HepG2 (cell line): ENCODE measurements around the gene ARHGEF12. TPM values are rescaled to one million over a fixed set of nuclear protein-coding genes. Genes with fewer than 3 reads are reported as not detected.
A peak's percentile ranks its signal among the peaks of the same experiment; 100 is the strongest.

Experiments
- ATAC-seq: fragments of 200-7000 bp; cut with Tn5 transposase; 3 replicates; pipeline ENCODE4 v1.9.1; 2020; ENCODE audit warnings: mild to moderate bottlenecking, moderate library complexity
- BruUV-seq: library from RNA; stranded (reverse); fragments of 400-500 nt; replicated peaks from 2 replicates; lab custom pipeline; 2021; lab: Mats Ljungman, UMichigan
- CTCF ChIA-PET: fragments of 300-600 bp; formaldehyde crosslinking; extraction: SDS; loops from one replicate; lab custom pipeline; 2021; ENCODE audit warnings: low total read pairs, inconsistent platforms, low intra/inter-chr PET ratio; lab: Yijun Ruan, JAX
- POLR2A ChIA-PET: fragments of 350-600 bp; sonication (Branson Sonifier 250); formaldehyde crosslinking; loops from one replicate; lab custom pipeline; 2020; ENCODE audit warnings: antibody characterized with exemption, inconsistent platforms; lab: Yijun Ruan, JAX
- DNase-seq: peaks from one replicate; pipeline ENCODE4 v3.0.0-alpha.2; 2015; ENCODE audit warnings: low spot score
- FAIRE-seq: peaks from 3 replicates; lab custom pipeline; 2011; peaks lifted over from hg19 to GRCh38; lab: Jason Lieb, UNC
- H2AFZ ChIP-seq: one replicate; pipeline ENCODE4 v1.6.1; 2011; ENCODE audit warnings: low read length, inconsistent platforms
- H3K27ac ChIP-seq: fragments of 300-600 bp; 3 replicates; pipeline ENCODE4 v1.8.0; 2011; ENCODE audit warnings: mixed run types, mild to moderate bottlenecking, mixed read lengths, low read length, inconsistent platforms; ENCODE audit not compliant: insufficient read depth; ENCODE audit errors: extremely low read length
- H3K27me3 ChIP-seq, 2 experiments: fragments of 200-600 bp in 1 of 2; 2 replicates in 1 of 2; 3 replicates in 1 of 2; pipeline versions ENCODE4 v1.6.0 to v1.8.0; 2011; ENCODE audit warnings: low read length in 2 of 2, mild to moderate bottlenecking in 2 of 2, moderate library complexity in 2 of 2, inconsistent platforms in 1 of 2; ENCODE audit not compliant: insufficient read depth in 2 of 2, control insufficient read depth in 1 of 2
- H3K36me3 ChIP-seq, 2 experiments: fragments of 200-600 bp in 1 of 2; replicated peaks in 1 of 2; 2 replicates in 1 of 2; 3 replicates in 1 of 2; pipeline versions ENCODE4 v1.5.1 to v1.8.0; 2011; ENCODE audit warnings: low read length in 2 of 2, inconsistent platforms in 1 of 2; ENCODE audit not compliant: insufficient read depth in 2 of 2, control insufficient read depth in 1 of 2
- H3K4me1 ChIP-seq: 2 replicates; pipeline ENCODE4 v1.5.1; 2012; ENCODE audit warnings: low read length, inconsistent platforms; ENCODE audit not compliant: insufficient read depth
- H3K4me2 ChIP-seq: 2 replicates; pipeline ENCODE4 v1.6.0; 2011; ENCODE audit warnings: low read depth, low read length, inconsistent platforms
- H3K4me3 ChIP-seq, 3 experiments: fragments of 200-600 bp in 1 of 3; sonication (generic), shearing (Covaris generic) in 1 of 3; replicated peaks in 1 of 3; 2 replicates each; pipeline ENCODE4 v1.5.1; 2011 to 2016; ENCODE audit warnings: low read length in 3 of 3, inconsistent platforms in 2 of 3, low read depth in 2 of 3, mild to moderate bottlenecking in 2 of 3, control low read depth in 1 of 3, mixed read lengths in 1 of 3; ENCODE audit not compliant: insufficient read depth in 1 of 3
- H3K79me2 ChIP-seq: one replicate; pipeline ENCODE4 v1.6.1; 2011; ENCODE audit warnings: low read length, inconsistent platforms; ENCODE audit not compliant: insufficient read depth
- H3K9ac ChIP-seq: 2 replicates; pipeline ENCODE4 v1.6.0; 2011; ENCODE audit warnings: mild to moderate bottlenecking, low read depth, low read length, inconsistent platforms; ENCODE audit not compliant: insufficient read depth
- H3K9me3 ChIP-seq: 2 replicates; pipeline ENCODE4 v1.5.1; 2012; ENCODE audit warnings: mild to moderate bottlenecking, low read length
- H4K20me1 ChIP-seq: 2 replicates; pipeline ENCODE4 v1.6.0; 2011; ENCODE audit warnings: inconsistent platforms, mild to moderate bottlenecking, low read length, moderate library complexity; ENCODE audit not compliant: insufficient read depth
- BCLAF1 ChIP-seq: fragments of 450-650 bp; IDR thresholded peaks from 2 replicates; pipeline ENCODE4 v1.6.1; 2017; ENCODE audit warnings: mild to moderate bottlenecking
- HDAC6 ChIP-seq: fragments of 200-600 bp; sonication (generic); IDR thresholded peaks from 2 replicates; pipeline ENCODE4 v1.7.0; 2017; ENCODE audit warnings: mild to moderate bottlenecking, antibody characterized with exemption, low read length, low read depth
- MAFF ChIP-seq: IDR thresholded peaks from 2 replicates; pipeline ENCODE4 v1.6.1; 2011; ENCODE audit warnings: low read depth, low read length, improper control_type of control experiment
- MAFK ChIP-seq, 2 experiments: IDR thresholded peaks in 1 of 2; conservative IDR thresholded peaks in 1 of 2; 2 replicates each; pipeline ENCODE4 v1.6.1; 2011; ENCODE audit warnings: improper control_type of control experiment in 2 of 2, low read length in 2 of 2
- MLX ChIP-seq: IDR thresholded peaks from 2 replicates; pipeline ENCODE4 v1.6.1; 2016
- PATZ1 ChIP-seq: sonication (generic); formaldehyde crosslinking; IDR thresholded peaks from 2 replicates; pipeline ENCODE4 v1.4.0; 2020; ENCODE audit warnings: missing genetic modification reagents
- RFXANK ChIP-seq: IDR thresholded peaks from 2 replicates; pipeline ENCODE4 v1.6.1; 2016
- TEAD3 ChIP-seq: optimal IDR thresholded peaks from 2 replicates; pipeline ENCODE3; 2016; ENCODE audit warnings: borderline replicate concordance
- TOPORS ChIP-seq: sonication (generic); formaldehyde crosslinking; IDR thresholded peaks from 2 replicates; pipeline ENCODE4 v1.8.0; 2023; ENCODE audit warnings: mild to moderate bottlenecking, missing genetic modification reagents
- TSC22D2 ChIP-seq: sonication (generic); formaldehyde crosslinking; IDR thresholded peaks from 2 replicates; pipeline ENCODE4 v1.5.1; 2020; ENCODE audit warnings: missing genetic modification reagents, mild to moderate bottlenecking, borderline replicate concordance
- ZNF605 ChIP-seq: sonication (generic); formaldehyde crosslinking; IDR thresholded peaks from 2 replicates; pipeline ENCODE4 v1.8.0; 2022; ENCODE audit warnings: mild to moderate bottlenecking, missing genetic modification reagents
- ZNF607 ChIP-seq: sonication (generic); formaldehyde crosslinking; IDR thresholded peaks from 2 replicates; pipeline ENCODE4 v1.5.1; 2020; ENCODE audit warnings: missing genetic modification reagents, mild to moderate bottlenecking, borderline replicate concordance
- ZNF772 ChIP-seq: sonication (generic); formaldehyde crosslinking; IDR thresholded peaks from 2 replicates; pipeline ENCODE4 v1.5.0; 2020; ENCODE audit warnings: mild to moderate bottlenecking, missing genetic modification reagents
- ZNF883 ChIP-seq: sonication (generic); formaldehyde crosslinking; IDR thresholded peaks from 2 replicates; pipeline ENCODE4 v1.5.1; 2020; ENCODE audit warnings: mild to moderate bottlenecking, missing genetic modification reagents; ENCODE audit errors: not compliant biosample characterization
- ZSCAN21 ChIP-seq: sonication (generic); formaldehyde crosslinking; IDR thresholded peaks from 2 replicates; pipeline ENCODE4 v1.8.0; 2022; ENCODE audit warnings: mild to moderate bottlenecking, missing genetic modification reagents, moderate library complexity, borderline replicate concordance
- WGBS: methylation state at CpG from one replicate; pipeline ENCODE4 v1.1.6; 2017; ENCODE audit warnings: low lambda C conversion rate; 5-methylcytosine and 5-hydroxymethylcytosine counted together
- in situ Hi-C: cut with HindIII; loops from 2 replicates; pipeline ENCODE4 v1.10.0; 2017; ENCODE audit warnings: low pct_unique_long_range_greater_than_20kb; ENCODE audit not compliant: extremely low pct_ligation_motif_present
- intact Hi-C: fragments of 100-400 bp; cut with micrococcal nuclease; formaldehyde crosslinking; loops from one replicate; pipeline ENCODE4 v1.10.0; 2022; ENCODE audit not compliant: unreplicated experiment
- polyA plus RNA-seq, 8 experiments: library from polyadenylated mRNA; depleted of rRNA in 3 of 8; stranded (reverse) in 7 of 8; unstranded in 1 of 8; fragments of >200 nt; fragmentation: Illumina TruSeq in 4 of 8; extraction: Trizol in 4 of 8; gene quantifications; 2 replicates each; pipeline versions ENCODE4 v1.2.1 to v1.2.3, GENCODE V29; 2011 to 2016; ENCODE audit warnings: low read depth in 4 of 8, missing spikeins in 1 of 8, mixed read lengths in 1 of 8; ENCODE audit not compliant: insufficient read depth in 1 of 8
- total RNA-seq, 5 experiments: library from RNA; depleted of rRNA; stranded (reverse); fragments of >200 nt; fragmentation: Illumina TruSeq; extraction: Trizol; gene quantifications; 2 replicates each; pipeline ENCODE4 v1.2.3, GENCODE V29; 2016; ENCODE audit warnings: low read depth in 1 of 5

The ARHGEF12 gene
- total and polyA plus RNA-seq, 2 of the 13 experiments (the other 11 are each of a cell fraction or from before 2014, with no cell fraction given) = 17.9 to 54.4 TPM

- ATAC-seq = no peak
- peak; percentile 35 to 51; a peak in 3 of 4 replicates for TF ChIP-seq MAFK (conservative IDR thresholded peaks at IDR 0.05 in 1 of 2, IDR thresholded peaks at IDR 0.05 in 1 of 2; ENCODE audit: low read length in 2 of 2)
- TF ChIP-seq MAFF = peak; percentile 57; the same call in 1 of the 2 replicates
- TF ChIP-seq BCLAF1 = no peak
- no peak for TF ChIP-seq RFXANK (CRISPR knock-in tag)
- no peaks in the 10 kb centered on the region for H4K20me1 ChIP-seq
- in situ Hi-C loops = no loop called here
- peaks cover 21 to 69% of the 10 kb centered on the region in 2 experiments for H3K36me3 ChIP-seq
- FAIRE-seq = no peak
- no peak for DNase-seq
- H3K9me3 ChIP-seq = no peaks in the 10 kb centered on the region
- no peak overlapping the region for H3K27ac ChIP-seq
- ChIA-PET POLR2A (no interaction called here), CTCF (no interaction called here)
- H3K9ac ChIP-seq = no peak overlapping the region
- H3K4me3 ChIP-seq = no peak overlapping the region
- no peaks in the 10 kb centered on the region for H3K79me2 ChIP-seq
- no peak overlapping the region for H2AFZ ChIP-seq
- intact Hi-C loops = no loop called here
- no peaks in the 10 kb centered on the region for H3K4me1 ChIP-seq
- H3K27me3 ChIP-seq = no peaks in the 10 kb centered on the region
- H3K4me2 ChIP-seq = no peak overlapping the region
- WGBS = 95% methylated on average over 3 of the region's 3 CpGs
- no TSS peak for BruUV-seq
Observed at GRCh38 chr11:120448240-120448639, 112.0 kb downstream of the ARHGEF12 start.

- CTCF ChIA-PET = no interaction called here
- Histone ChIP-seq H3K27me3 (no peaks in the 10 kb centered on the region), H3K9ac (no peak overlapping the region), H2AFZ (no peak overlapping the region), H3K79me2 (no peaks in the 10 kb centered on the region), H3K9me3 (no peaks in the 10 kb centered on the region), H3K4me3 (no peak overlapping the region), H3K4me1 (no peaks in the 10 kb centered on the region), H3K36me3 (peaks cover 11 to 72% of the 10 kb centered on the region in 2 experiments), H3K4me2 (no peak overlapping the region), H3K27ac (no peak overlapping the region), H4K20me1 (no peaks in the 10 kb centered on the region)
- in situ Hi-C loops (no loop called here), intact Hi-C loops (no loop called here)
- POLR2A ChIA-PET = no interaction called here
- ATAC-seq (no peak), FAIRE-seq (no peak), DNase-seq (no peak)
- no TSS peak for BruUV-seq
- TF ChIP-seq TEAD3 (CRISPR knock-in tag) (no peak), HDAC6 (no peak), PATZ1 (CRISPR knock-in tag) (no peak), ZSCAN21 (CRISPR knock-in tag) (no peak), TSC22D2 (CRISPR knock-in tag) (no peak), TOPORS (CRISPR knock-in tag) (no peak), ZNF607 (CRISPR knock-in tag) (no peak), ZNF883 (CRISPR knock-in tag) (no peak), ZNF772 (CRISPR knock-in tag) (no peak), ZNF605 (no peak), MLX (CRISPR knock-in tag) (no peak)
Observed at GRCh38 chr11:120455487-120455886, 119.3 kb downstream of the ARHGEF12 start.
